ENCODE measurements around the gene PLEK.
"Not testable (repeated sequence)": the region's sequence is repeated elsewhere in the genome, so short reads cannot be mapped to it uniquely, and the experiment has no call there.

- TF ChIP-seq, protein P1, sequence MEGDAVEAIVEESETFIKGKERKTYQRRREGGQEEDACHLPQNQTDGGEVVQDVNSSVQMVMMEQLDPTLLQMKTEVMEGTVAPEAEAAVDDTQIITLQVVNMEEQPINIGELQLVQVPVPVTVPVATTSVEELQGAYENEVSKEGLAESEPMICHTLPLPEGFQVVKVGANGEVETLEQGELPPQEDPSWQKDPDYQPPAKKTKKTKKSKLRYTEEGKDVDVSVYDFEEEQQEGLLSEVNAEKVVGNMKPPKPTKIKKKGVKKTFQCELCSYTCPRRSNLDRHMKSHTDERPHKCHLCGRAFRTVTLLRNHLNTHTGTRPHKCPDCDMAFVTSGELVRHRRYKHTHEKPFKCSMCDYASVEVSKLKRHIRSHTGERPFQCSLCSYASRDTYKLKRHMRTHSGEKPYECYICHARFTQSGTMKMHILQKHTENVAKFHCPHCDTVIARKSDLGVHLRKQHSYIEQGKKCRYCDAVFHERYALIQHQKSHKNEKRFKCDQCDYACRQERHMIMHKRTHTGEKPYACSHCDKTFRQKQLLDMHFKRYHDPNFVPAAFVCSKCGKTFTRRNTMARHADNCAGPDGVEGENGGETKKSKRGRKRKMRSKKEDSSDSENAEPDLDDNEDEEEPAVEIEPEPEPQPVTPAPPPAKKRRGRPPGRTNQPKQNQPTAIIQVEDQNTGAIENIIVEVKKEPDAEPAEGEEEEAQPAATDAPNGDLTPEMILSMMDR (IDR thresholded peaks at IDR 0.05): not testable (repeated sequence)
- not testable (repeated sequence) for TF ChIP-seq SIN3A (IDR thresholded peaks at IDR 0.05; ENCODE audit: borderline replicate concordance, insufficient read depth, low read depth, low read length); POLR2AphosphoS5 (IDR thresholded peaks at IDR 0.05; ENCODE audit: low read depth, low read length); TCF7L2 (IDR thresholded peaks at IDR 0.05; ENCODE audit: low read depth, low read length)
- TF ChIP-seq, protein P2, sequence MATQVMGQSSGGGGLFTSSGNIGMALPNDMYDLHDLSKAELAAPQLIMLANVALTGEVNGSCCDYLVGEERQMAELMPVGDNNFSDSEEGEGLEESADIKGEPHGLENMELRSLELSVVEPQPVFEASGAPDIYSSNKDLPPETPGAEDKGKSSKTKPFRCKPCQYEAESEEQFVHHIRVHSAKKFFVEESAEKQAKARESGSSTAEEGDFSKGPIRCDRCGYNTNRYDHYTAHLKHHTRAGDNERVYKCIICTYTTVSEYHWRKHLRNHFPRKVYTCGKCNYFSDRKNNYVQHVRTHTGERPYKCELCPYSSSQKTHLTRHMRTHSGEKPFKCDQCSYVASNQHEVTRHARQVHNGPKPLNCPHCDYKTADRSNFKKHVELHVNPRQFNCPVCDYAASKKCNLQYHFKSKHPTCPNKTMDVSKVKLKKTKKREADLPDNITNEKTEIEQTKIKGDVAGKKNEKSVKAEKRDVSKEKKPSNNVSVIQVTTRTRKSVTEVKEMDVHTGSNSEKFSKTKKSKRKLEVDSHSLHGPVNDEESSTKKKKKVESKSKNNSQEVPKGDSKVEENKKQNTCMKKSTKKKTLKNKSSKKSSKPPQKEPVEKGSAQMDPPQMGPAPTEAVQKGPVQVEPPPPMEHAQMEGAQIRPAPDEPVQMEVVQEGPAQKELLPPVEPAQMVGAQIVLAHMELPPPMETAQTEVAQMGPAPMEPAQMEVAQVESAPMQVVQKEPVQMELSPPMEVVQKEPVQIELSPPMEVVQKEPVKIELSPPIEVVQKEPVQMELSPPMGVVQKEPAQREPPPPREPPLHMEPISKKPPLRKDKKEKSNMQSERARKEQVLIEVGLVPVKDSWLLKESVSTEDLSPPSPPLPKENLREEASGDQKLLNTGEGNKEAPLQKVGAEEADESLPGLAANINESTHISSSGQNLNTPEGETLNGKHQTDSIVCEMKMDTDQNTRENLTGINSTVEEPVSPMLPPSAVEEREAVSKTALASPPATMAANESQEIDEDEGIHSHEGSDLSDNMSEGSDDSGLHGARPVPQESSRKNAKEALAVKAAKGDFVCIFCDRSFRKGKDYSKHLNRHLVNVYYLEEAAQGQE (IDR thresholded peaks at IDR 0.05; ENCODE audit: insufficient read depth in 1 of 2, low read depth in 2 of 2, low read length in 1 of 2): not testable (repeated sequence)
Observed at GRCh38 chr2:68397704-68398263, 32.7 kb downstream of the PLEK start.
